ENCODE data around the gene ENPP5.

GRCh38 chr6:46130666-46131065, 40.1 kb downstream of the ENPP5 start:
- TF ChIP-seq CTCF (conservative IDR thresholded peaks at IDR 0.05 in 1 of 2, IDR thresholded peaks at IDR 0.05 in 1 of 2; ENCODE audit: low read depth in 1 of 2, low read length in 2 of 2) (no peak), EZH2 (IDR thresholded peaks at IDR 0.05; ENCODE audit: low read length, missing control alignments) (no peak)

All from fibroblast of lung (primary cell).